Ovary (tissue), 3 donors: ENCODE data around the gene LTBR.

Experiments
- CTCF ChIP-seq, 3 donors: fragments of 450-650 bp in 2 of 3; fragments of 200-600 bp in 1 of 3; IDR thresholded peaks; one replicate each; pipeline versions ENCODE4 v1.5.1 to v1.8.0; 2016 to 2022; ENCODE audit warnings: antibody characterized with exemption in 3 of 3, mild to moderate bottlenecking in 1 of 3
- EP300 ChIP-seq: sonication (generic); formaldehyde crosslinking; IDR thresholded peaks from one replicate; pipeline ENCODE4 v1.6.1; 2017; ENCODE audit warnings: antibody characterized with exemption
- POLR2A ChIP-seq: fragments of 450-650 bp; IDR thresholded peaks from one replicate; pipeline ENCODE4 v1.6.1; 2017; ENCODE audit warnings: antibody characterized with exemption, mild to moderate bottlenecking, moderate library complexity
- donor health status: DM: no; HTN: no; CAD: no.

GRCh38 chr12:6391013-6391412, 7.1 kb downstream of the LTBR start:
- TF ChIP-seq POLR2A (no peak), CTCF (IDR thresholded peaks at IDR 0.05) (no peak), EP300 (no peak)
